Fibroblast of villous mesenchyme (primary cell): Measurements from ENCODE around the gene PIAS2. TPM values are rescaled to one million over a fixed set of nuclear protein-coding genes. Genes with fewer than 3 reads are reported as not detected.
A peak's percentile ranks its signal among the peaks of the same experiment; 100 is the strongest.
"Not testable (repeated sequence)": the region's sequence is repeated elsewhere in the genome, so short reads cannot be mapped to it uniquely, and the experiment has no call there.

Source experiments
- DNase-seq: peaks from one replicate; pipeline ENCODE4 v3.0.0-alpha.2; 2010; ENCODE audit warnings: low read depth
- H3K4me3 ChIP-seq: 2 replicates; pipeline ENCODE4 v1.5.1; 2011; ENCODE audit warnings: low read depth, mild to moderate bottlenecking, low read length
- CTCF ChIP-seq: IDR thresholded peaks from 2 replicates; pipeline ENCODE4 v1.5.1; 2012; ENCODE audit warnings: low read depth, mild to moderate bottlenecking, low read length; ENCODE audit not compliant: insufficient read depth
- total RNA-seq: library from RNA; depleted of rRNA; stranded (reverse); fragments of >200 nt; gene quantifications from 2 replicates; pipeline ENCODE4 v1.2.3, GENCODE V29; 2012

PIAS2 gene
- total RNA-seq, 1 donor, result 32.0 TPM

GRCh38 chr18:46883180-46883579, 34.1 kb downstream of the PIAS2 start:
- DNase-seq, result no peak
- H3K4me3 ChIP-seq, result no peak overlapping the region
- no peak for TF ChIP-seq CTCF

DNA sequence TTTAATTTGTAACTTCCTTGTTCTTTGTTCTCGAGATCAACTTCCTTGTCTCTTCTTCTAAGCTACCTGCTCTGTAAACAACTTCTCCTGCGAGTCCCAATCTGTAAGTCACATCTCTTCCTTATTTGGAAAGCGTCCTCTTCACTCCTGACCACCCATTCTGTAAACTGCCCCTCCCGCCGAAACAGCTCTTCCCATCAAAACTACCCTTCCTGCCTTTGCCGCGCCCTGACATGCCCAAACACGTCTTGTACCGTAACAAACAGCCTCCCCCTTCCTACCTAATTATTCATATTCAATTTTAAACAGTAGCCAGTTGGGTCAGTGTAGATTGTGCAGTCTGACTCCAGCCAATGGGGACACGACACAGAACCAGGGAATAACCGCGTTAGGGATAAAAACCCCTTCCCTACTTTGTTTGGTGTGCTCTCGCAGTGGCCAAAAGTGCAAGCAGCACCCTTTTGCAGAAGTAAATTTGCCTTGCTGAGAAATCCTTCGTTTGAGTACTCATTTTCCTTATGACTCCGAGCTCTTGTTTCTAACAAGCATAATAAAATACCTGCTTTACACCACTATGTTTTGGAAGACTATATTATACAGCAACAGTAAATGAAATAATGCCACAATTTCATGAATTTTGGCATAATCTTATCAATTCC, 39.8 kb downstream of the PIAS2 start:
- no peak overlapping the region for H3K4me3 ChIP-seq
- TF ChIP-seq CTCF, result no peak

DNA sequence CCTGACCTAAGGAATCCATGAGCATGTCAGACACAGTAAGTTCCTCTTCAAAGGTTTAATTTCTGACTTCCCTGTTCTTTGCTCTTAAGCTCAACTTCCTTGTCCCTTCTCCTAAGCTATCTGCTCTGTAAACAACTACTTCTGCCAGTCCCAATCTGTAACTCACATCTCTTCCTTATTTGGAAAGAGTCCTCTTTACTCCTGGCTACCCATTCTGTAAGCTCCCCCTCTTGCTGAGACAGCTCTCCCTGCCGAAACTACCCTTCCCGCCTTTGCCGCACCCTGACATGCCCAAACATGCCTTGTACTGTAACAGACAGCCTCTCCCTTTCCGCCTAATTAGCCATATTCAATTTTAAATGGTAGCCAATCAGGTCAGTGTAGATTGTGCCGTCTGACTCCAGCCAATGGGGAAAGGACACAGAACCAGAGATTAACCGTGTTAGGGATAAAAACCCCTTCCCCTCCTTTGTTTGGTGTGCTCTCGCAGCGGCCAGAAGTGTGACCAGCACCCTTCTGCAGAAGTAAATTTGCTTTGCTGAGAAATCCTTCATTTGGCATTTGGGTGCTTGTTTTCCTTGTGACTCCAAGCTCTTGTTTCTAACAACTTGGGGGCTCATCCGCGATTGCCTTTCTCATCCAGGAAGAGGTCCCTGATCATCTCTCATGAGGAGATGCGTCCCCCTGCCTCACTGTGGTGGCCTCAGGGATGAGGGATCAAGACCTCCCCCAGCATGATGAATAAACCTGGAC, 49.0 kb downstream of the PIAS2 start:
- no peak for DNase-seq
- TF ChIP-seq CTCF, result no peak
- no peak overlapping the region for H3K4me3 ChIP-seq

More for the DNA sequence above, 39.8 kb downstream of the PIAS2 start:
- no peak for DNase-seq

- DNase-seq, result no peak
- no peak for TF ChIP-seq CTCF
- no peak overlapping the region for H3K4me3 ChIP-seq
These were observed 49.8 kb downstream of the PIAS2 start for GRCh38 chr18:46867367-46868143.

- H3K4me3 ChIP-seq, result no peak overlapping the region
- TF ChIP-seq CTCF, result no peak
- no peak for DNase-seq
These were observed 50.8 kb downstream of the PIAS2 start for GRCh38 chr18:46866523-46866922.

GRCh38 chr18:46865245-46865644, 52.1 kb downstream of the PIAS2 start:
- H3K4me3 ChIP-seq, DNase-seq: not testable (repeated sequence)

- DNase-seq, result peak; percentile 7
- no peak for TF ChIP-seq CTCF
- H3K4me3 ChIP-seq, result no peak overlapping the region
These were observed 57.5 kb downstream of the PIAS2 start for GRCh38 chr18:46859855-46860254.
